HG03565 (cell line): ENCODE data around the gene TOMM34.

Experiments
- ATAC-seq: cut with Tn5 transposase; IDR thresholded peaks from one replicate; pipeline ENCODE4 v1.9.1; 2021; ENCODE audit warnings: mild to moderate bottlenecking, moderate library complexity; ENCODE audit not compliant: unreplicated experiment

The TOMM34 gene

GRCh38 chr20:44936510-44936909 is 23.7 kb downstream of the TOMM34 start:
- no peak for ATAC-seq

GRCh38 chr20:44932916-44933315 is 27.3 kb downstream of the TOMM34 start:
- no peak for ATAC-seq

GRCh38 chr20:44931911-44932310 is 28.3 kb downstream of the TOMM34 start:
- no peak for ATAC-seq

GRCh38 chr20:44930517-44931168 is 29.6 kb downstream of the TOMM34 start:
- no peak for ATAC-seq

- ATAC-seq = no peak
Observed at GRCh38 chr20:44928595-44928994, 31.6 kb downstream of the TOMM34 start.

GRCh38 chr20:44924541-44924940 is 35.7 kb downstream of the TOMM34 start:
- no peak for ATAC-seq

GRCh38 chr20:44921447-44921846 is 38.8 kb downstream of the TOMM34 start:
- ATAC-seq = no peak

GRCh38 chr20:44918761-44919160 is 41.4 kb downstream of the TOMM34 start:
- no peak for ATAC-seq

- no peak for ATAC-seq
Observed at GRCh38 chr20:44918342-44918741, 41.9 kb downstream of the TOMM34 start.

GRCh38 chr20:44917399-44917798 is 42.8 kb downstream of the TOMM34 start:
- ATAC-seq = no peak

GRCh38 chr20:44916586-44916985 is 43.6 kb downstream of the TOMM34 start:
- ATAC-seq = no peak

GRCh38 chr20:44914924-44915323 is 45.3 kb downstream of the TOMM34 start:
- no peak for ATAC-seq

- ATAC-seq = no peak
Observed at GRCh38 chr20:44912189-44912588, 48.0 kb downstream of the TOMM34 start.

GRCh38 chr20:44911264-44911921 is 48.8 kb downstream of the TOMM34 start:
- no peak for ATAC-seq

GRCh38 chr20:44910690-44911262 is 49.4 kb downstream of the TOMM34 start:
- no peak for ATAC-seq

- peak; percentile 49 for ATAC-seq
Observed at GRCh38 chr20:44909872-44910689, 50.1 kb downstream of the TOMM34 start, which contains the start of gene PABPC1L. Gene PABPC1L, plus strand, starts transcription at chr20:44910060. Its CDS starts 84 bp downstream, at chr20:44910144.

- ATAC-seq = no peak
Observed at GRCh38 chr20:44908987-44909871, 51.0 kb downstream of the TOMM34 start.

GRCh38 chr20:44904377-44904776 is 55.8 kb downstream of the TOMM34 start:
- ATAC-seq = no peak

GRCh38 chr20:44901974-44902373 is 58.2 kb downstream of the TOMM34 start:
- ATAC-seq = no peak

- no peak for ATAC-seq
Observed at GRCh38 chr20:44900231-44900854, 59.9 kb downstream of the TOMM34 start.
